BLaER1 (cell line): ENCODE data around the gene LRCH1.

Experiments used
- H3K27ac ChIP-seq: shearing (Covaris generic); formaldehyde crosslinking; 2 replicates; pipeline ENCODE4 v1.8.1; 2022
- H3K27me3 ChIP-seq: shearing (Covaris generic); formaldehyde crosslinking; 2 replicates; pipeline ENCODE4 v1.8.1; 2022
- H3K36me3 ChIP-seq: shearing (Covaris generic); formaldehyde crosslinking; 2 replicates; pipeline ENCODE4 v1.8.1; 2022
- H3K4me1 ChIP-seq: shearing (Covaris generic); formaldehyde crosslinking; 2 replicates; pipeline ENCODE4 v1.8.1; 2022
- H3K4me2 ChIP-seq: shearing (Covaris generic); formaldehyde crosslinking; 2 replicates; pipeline ENCODE4 v1.8.1; 2022
- H3K4me3 ChIP-seq: shearing (Covaris generic); formaldehyde crosslinking; 2 replicates; pipeline ENCODE4 v1.8.1; 2022
- H3K9ac ChIP-seq: shearing (Covaris generic); formaldehyde crosslinking; 2 replicates; pipeline ENCODE4 v1.8.1; 2022
- H3K9me3 ChIP-seq: shearing (Covaris generic); formaldehyde crosslinking; 2 replicates; pipeline ENCODE4 v1.8.1; 2022
- H4K20me1 ChIP-seq: shearing (Covaris generic); formaldehyde crosslinking; 2 replicates; pipeline ENCODE4 v1.8.1; 2022
- Cebpa-rat ChIP-seq: shearing (Covaris generic); IDR thresholded peaks from 2 replicates; pipeline ENCODE4 v1.8.1; 2022

The LRCH1 gene

GRCh38 chr13:46550822-46551221 lies 2.1 kb upstream of the LRCH1 start:
- no peaks in the 10 kb centered on the region for H3K36me3 ChIP-seq
- H3K4me3 ChIP-seq, result no peak overlapping the region
- H4K20me1 ChIP-seq, result peaks cover 13% of the 10 kb centered on the region
- H3K9me3 ChIP-seq, result no peaks in the 10 kb centered on the region
- TF ChIP-seq Cebpa-rat, result no peak
- H3K4me1 ChIP-seq, result peaks cover 26% of the 10 kb centered on the region
- H3K27me3 ChIP-seq, result no peaks in the 10 kb centered on the region
- no peak overlapping the region for H3K27ac ChIP-seq
- no peak overlapping the region for H3K9ac ChIP-seq
- H3K4me2 ChIP-seq, result no peak overlapping the region

- TF ChIP-seq Cebpa-rat, result no peak
- H3K4me1 ChIP-seq, result peaks cover 34% of the 10 kb centered on the region
- H3K27ac ChIP-seq, result peak overlapping the region; percentile 71; the same call in 1 of the 2 replicates
- H3K36me3 ChIP-seq, result no peaks in the 10 kb centered on the region
- H3K27me3 ChIP-seq, result no peaks in the 10 kb centered on the region
- peak overlapping the region; percentile 95 for H3K4me2 ChIP-seq
- no peaks in the 10 kb centered on the region for H3K9me3 ChIP-seq
- H3K9ac ChIP-seq, result peak overlapping the region; percentile 93
- H3K4me3 ChIP-seq, result peak overlapping the region; percentile 97
- H4K20me1 ChIP-seq, result peaks cover 22% of the 10 kb centered on the region
Observed at GRCh38 chr13:46551410-46552302, 1.3 kb upstream of the LRCH1 start.

- H3K9ac ChIP-seq, result peak overlapping the region; percentile 93
- peak overlapping the region; percentile 95 for H3K4me2 ChIP-seq
- peaks cover 34% of the 10 kb centered on the region for H3K4me1 ChIP-seq
- no peaks in the 10 kb centered on the region for H3K36me3 ChIP-seq
- no peaks in the 10 kb centered on the region for H3K27me3 ChIP-seq
- H4K20me1 ChIP-seq, result peaks cover 28% of the 10 kb centered on the region
- H3K9me3 ChIP-seq, result no peaks in the 10 kb centered on the region
- peak overlapping the region; percentile 97 for H3K4me3 ChIP-seq
- peak overlapping the region; percentile 71 for H3K27ac ChIP-seq
- TF ChIP-seq Cebpa-rat, result no peak
Observed at GRCh38 chr13:46552303-46552682, 677 bp upstream of the LRCH1 start.

- Histone ChIP-seq H3K36me3 (no peaks in the 10 kb centered on the region), H4K20me1 (peaks cover 40% of the 10 kb centered on the region), H3K4me2 (peak overlapping the region; percentile 93), H3K27me3 (no peaks in the 10 kb centered on the region), H3K9me3 (no peaks in the 10 kb centered on the region), H3K4me3 (peak overlapping the region; percentile 97), H3K9ac (peak overlapping the region; percentile 93), H3K27ac (peak overlapping the region; percentile 88), H3K4me1 (peaks cover 37% of the 10 kb centered on the region)
- TF ChIP-seq Cebpa-rat, result no peak
Observed at GRCh38 chr13:46553521-46553885, 533 bp downstream of the LRCH1 start.

GRCh38 chr13:46553886-46554858 lies 1.2 kb downstream of the LRCH1 start:
- Histone ChIP-seq H3K27ac (peak overlapping the region; percentile 88), H3K9ac (peak overlapping the region; percentile 93), H3K9me3 (no peaks in the 10 kb centered on the region)

GRCh38 chr13:46554951-46555350 lies 2.0 kb downstream of the LRCH1 start:
- peak overlapping the region; percentile 93 for H3K9ac ChIP-seq
- no peaks in the 10 kb centered on the region for H3K27me3 ChIP-seq
- peak overlapping the region; percentile 88 for H3K27ac ChIP-seq
- peaks cover 53% of the 10 kb centered on the region for H4K20me1 ChIP-seq
- no peaks in the 10 kb centered on the region for H3K9me3 ChIP-seq
- peaks cover 40% of the 10 kb centered on the region for H3K4me1 ChIP-seq
- H3K36me3 ChIP-seq, result no peaks in the 10 kb centered on the region
- no peak for TF ChIP-seq Cebpa-rat
- peak overlapping the region; percentile 93 for H3K4me2 ChIP-seq
- peak overlapping the region; percentile 97 for H3K4me3 ChIP-seq

More at GRCh38 chr13:46553886-46554858, 1.2 kb downstream of the LRCH1 start:
- Histone ChIP-seq H3K36me3 (no peaks in the 10 kb centered on the region), H3K4me1 (peaks cover 40% of the 10 kb centered on the region), H3K4me2 (peak overlapping the region; percentile 93), H4K20me1 (peaks cover 47% of the 10 kb centered on the region), H3K27me3 (no peaks in the 10 kb centered on the region), H3K4me3 (peak overlapping the region; percentile 97)
- no peak for TF ChIP-seq Cebpa-rat

GRCh38 chr13:46555722-46556417 lies 2.9 kb downstream of the LRCH1 start:
- Histone ChIP-seq H3K27ac (no peak overlapping the region), H3K4me3 (peak overlapping the region; percentile 97; the same call in 1 of the 2 replicates), H3K9ac (no peak overlapping the region)

GRCh38 chr13:46556418-46556779 lies 3.4 kb downstream of the LRCH1 start:
- Histone ChIP-seq H3K9ac (no peak overlapping the region), H3K27ac (no peak overlapping the region), H3K4me3 (no peak overlapping the region), H4K20me1 (peaks cover 67% of the 10 kb centered on the region), H3K4me1 (peaks cover 47% of the 10 kb centered on the region), H3K27me3 (no peaks in the 10 kb centered on the region), H3K9me3 (no peaks in the 10 kb centered on the region), H3K4me2 (peak overlapping the region; percentile 93), H3K36me3 (no peaks in the 10 kb centered on the region)
- TF ChIP-seq Cebpa-rat, result no peak

More at GRCh38 chr13:46555722-46556417, 2.9 kb downstream of the LRCH1 start:
- peak overlapping the region; percentile 93 for H3K4me2 ChIP-seq
- H3K36me3 ChIP-seq, result no peaks in the 10 kb centered on the region
- H3K9me3 ChIP-seq, result no peaks in the 10 kb centered on the region
- peaks cover 45% of the 10 kb centered on the region for H3K4me1 ChIP-seq
- TF ChIP-seq Cebpa-rat, result no peak
- no peaks in the 10 kb centered on the region for H3K27me3 ChIP-seq
- H4K20me1 ChIP-seq, result peaks cover 62% of the 10 kb centered on the region

GRCh38 chr13:46559272-46559805 lies 6.4 kb downstream of the LRCH1 start:
- H3K4me3 ChIP-seq, result no peak overlapping the region
- no peak overlapping the region for H3K27ac ChIP-seq
- H4K20me1 ChIP-seq, result peaks cover 96% of the 10 kb centered on the region
- peaks cover 46% of the 10 kb centered on the region for H3K4me1 ChIP-seq
- no peaks in the 10 kb centered on the region for H3K9me3 ChIP-seq
- no peak for TF ChIP-seq Cebpa-rat
- H3K4me2 ChIP-seq, result no peak overlapping the region
- no peak overlapping the region for H3K9ac ChIP-seq
- peaks cover 6% of the 10 kb centered on the region; the same call in 1 of the 2 replicates for H3K36me3 ChIP-seq
- H3K27me3 ChIP-seq, result no peaks in the 10 kb centered on the region
